Activated naive CD4-positive, alpha-beta T cell (primary cell): ENCODE results near the gene ULK4.
"Not testable (repeated sequence)": the region's sequence is repeated elsewhere in the genome, so short reads cannot be mapped to it uniquely, and the experiment has no call there.

ENCODE experiments used
- DNase-seq, 4 experiments: peaks; one replicate each; lab custom pipeline; 2025; lab: John Stamatoyannopoulos, UW

Gene ULK4

GRCh38 chr3:41502481-41502880, 459.4 kb downstream of the ULK4 start:
- DNase-seq, result no peak

DNA sequence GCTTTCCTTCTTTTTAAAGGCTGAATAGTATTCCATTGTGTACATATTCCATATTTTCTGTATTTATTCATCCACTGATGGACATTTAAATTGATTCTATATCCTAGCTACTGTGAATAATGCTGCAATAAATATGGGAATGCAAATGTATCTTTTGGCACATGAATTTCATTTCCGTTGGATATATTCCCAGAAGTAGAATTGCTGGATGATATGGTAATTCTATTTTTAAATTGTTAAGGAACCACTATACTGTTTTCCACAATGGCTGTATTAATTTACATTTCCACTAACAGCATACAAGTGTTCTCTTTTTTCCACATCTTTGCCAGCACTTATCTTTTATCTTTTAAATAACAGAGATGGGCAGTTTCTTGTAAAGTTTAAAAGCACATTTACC, 459.9 kb downstream of the ULK4 start:
- no peak for DNase-seq

- no peak for DNase-seq
Measured at GRCh38 chr3:41498847-41499246, 463.1 kb downstream of the ULK4 start.

GRCh38 chr3:41490360-41490759, 471.5 kb downstream of the ULK4 start:
- DNase-seq, result no peak

DNA sequence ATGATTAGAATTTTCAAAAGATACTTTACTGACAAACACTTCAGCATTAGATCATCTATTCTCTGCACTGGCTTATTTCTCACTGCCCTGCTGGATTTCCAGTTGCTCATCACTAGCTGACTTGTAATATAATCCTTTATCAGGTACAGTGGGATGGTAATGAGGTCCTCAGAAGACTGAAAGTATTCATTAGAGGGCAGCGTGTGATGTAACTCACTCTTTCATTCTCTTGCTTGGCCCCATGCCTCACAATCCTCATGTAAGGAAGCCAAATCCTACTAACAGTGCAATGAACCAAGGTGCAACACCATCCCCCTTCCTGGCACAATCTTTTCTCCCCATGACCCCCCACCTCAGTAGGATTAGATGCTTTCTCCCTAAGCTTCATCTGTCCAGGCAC, 472.7 kb downstream of the ULK4 start:
- no peak for DNase-seq

GRCh38 chr3:41488501-41488900, 473.4 kb downstream of the ULK4 start:
- DNase-seq, result no peak

GRCh38 chr3:41485484-41485883, 476.4 kb downstream of the ULK4 start:
- DNase-seq, result no peak

DNA sequence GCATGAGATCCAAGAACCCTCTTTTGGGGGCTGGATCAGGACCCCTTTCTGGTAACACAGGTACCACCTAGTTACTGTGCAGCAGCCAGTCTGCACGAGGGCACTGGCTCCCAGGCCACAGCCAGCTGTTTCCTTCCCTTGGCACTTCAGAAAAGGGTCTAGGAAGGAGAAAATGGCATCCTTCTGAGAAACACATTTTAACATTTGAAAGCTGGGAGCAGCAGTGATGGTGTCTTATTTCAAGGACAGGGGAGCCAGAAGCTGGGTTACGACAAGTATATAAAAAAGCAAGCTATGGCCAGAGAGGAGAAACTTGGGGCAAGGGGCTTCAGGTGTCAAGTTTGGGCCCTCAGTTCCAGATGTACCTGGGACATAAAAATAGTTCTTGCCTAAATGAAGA, 479.8 kb downstream of the ULK4 start:
- no peak for DNase-seq

GRCh38 chr3:41478278-41478677, 483.6 kb downstream of the ULK4 start:
- no peak for DNase-seq

DNA sequence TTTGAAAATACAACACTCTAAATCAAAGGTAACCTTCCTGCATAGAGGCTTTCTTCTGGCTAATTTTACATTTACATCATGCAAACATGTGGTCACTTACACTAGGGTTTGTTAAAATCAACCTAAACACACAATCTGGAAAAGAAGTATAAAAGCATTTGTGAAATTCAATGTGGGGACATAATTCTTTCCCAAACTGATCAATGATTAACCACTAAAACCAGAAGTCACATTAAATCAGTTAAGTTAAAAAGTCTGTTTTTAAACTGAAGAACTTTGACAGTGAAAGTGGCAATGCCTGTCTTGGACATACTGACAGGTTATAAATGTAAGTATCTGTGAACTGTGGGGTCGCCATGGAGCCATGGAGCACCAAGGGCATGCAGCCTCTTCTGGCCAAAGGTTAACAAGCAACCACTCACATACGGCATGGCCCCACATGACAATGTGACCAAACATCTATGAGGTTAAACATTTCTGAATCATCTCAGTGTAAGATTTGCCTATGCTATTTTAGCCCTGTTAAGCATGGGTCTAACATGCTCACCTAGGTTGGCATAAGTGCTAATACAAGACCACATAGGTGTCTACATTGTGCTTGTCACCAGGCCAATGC, 484.4 kb downstream of the ULK4 start:
- no peak for DNase-seq

GRCh38 chr3:41469083-41469482, 492.8 kb downstream of the ULK4 start:
- DNase-seq, result no peak

GRCh38 chr3:41467481-41467880, 494.4 kb downstream of the ULK4 start:
- DNase-seq, result no peak

DNA sequence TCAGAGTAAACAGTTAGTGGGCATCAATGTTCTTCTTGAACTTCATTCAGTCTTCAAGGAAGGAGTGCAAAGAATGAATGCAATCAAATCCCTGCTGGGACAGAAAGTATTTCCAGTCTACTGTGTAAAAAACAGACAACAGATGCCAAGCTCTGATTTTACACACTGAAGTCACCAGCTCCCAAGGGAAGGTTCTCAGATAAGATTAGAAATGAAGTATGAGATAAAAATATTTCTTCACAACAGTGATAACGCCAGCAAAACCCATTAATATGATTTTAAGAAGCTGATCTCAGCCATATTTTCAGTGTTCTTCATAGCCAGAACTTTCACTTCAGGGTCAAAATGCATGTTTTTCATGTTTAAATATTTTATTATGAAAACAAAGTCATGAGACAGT, 497.0 kb downstream of the ULK4 start:
- DNase-seq, result no peak

- no peak for DNase-seq
Measured at GRCh38 chr3:41464401-41464800, 497.5 kb downstream of the ULK4 start.

GRCh38 chr3:41462103-41462691, 499.7 kb downstream of the ULK4 start:
- no peak for DNase-seq

- DNase-seq, result no peak
Measured at GRCh38 chr3:41460736-41461135, 501.2 kb downstream of the ULK4 start.

DNA sequence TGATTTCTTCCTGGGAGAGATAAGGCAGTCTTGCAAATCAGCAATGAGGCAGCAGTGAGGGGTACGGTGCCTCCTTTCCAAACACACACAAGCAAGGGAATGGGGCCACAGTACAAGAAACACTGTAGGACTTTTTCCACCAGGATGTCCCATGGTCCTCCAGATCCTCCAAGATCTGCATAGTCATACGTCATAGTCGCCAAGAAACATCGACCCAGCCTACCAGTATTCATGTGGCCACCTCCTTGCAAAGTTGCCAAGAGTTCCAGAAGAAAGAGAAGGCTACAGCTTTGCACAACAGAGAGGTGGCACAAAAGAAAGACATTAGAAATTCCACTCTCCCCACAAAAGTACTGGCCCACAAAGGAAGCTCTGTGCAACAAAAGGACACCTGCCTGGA, 504.7 kb downstream of the ULK4 start:
- no peak for DNase-seq

GRCh38 chr3:41456162-41456561, 505.7 kb downstream of the ULK4 start:
- DNase-seq, result no peak

DNA sequence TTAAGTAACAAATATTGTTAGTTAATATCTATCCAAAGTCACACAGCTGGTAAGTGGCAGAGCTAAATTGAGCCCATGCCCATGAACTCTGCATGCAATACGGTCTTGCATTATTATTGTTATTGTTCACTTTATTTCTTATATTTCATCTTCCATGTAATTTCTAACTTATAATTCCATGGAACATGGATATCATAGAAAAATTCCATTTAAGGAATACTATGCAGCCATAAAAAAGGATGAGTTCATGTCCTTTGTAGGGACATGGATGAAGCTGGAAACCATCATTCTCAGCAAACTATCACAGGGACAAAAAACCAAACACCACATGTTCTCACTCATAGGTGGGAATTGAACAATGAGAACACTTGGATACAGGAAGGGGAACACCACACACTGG, 508.3 kb downstream of the ULK4 start:
- DNase-seq, result not testable (repeated sequence)

DNA sequence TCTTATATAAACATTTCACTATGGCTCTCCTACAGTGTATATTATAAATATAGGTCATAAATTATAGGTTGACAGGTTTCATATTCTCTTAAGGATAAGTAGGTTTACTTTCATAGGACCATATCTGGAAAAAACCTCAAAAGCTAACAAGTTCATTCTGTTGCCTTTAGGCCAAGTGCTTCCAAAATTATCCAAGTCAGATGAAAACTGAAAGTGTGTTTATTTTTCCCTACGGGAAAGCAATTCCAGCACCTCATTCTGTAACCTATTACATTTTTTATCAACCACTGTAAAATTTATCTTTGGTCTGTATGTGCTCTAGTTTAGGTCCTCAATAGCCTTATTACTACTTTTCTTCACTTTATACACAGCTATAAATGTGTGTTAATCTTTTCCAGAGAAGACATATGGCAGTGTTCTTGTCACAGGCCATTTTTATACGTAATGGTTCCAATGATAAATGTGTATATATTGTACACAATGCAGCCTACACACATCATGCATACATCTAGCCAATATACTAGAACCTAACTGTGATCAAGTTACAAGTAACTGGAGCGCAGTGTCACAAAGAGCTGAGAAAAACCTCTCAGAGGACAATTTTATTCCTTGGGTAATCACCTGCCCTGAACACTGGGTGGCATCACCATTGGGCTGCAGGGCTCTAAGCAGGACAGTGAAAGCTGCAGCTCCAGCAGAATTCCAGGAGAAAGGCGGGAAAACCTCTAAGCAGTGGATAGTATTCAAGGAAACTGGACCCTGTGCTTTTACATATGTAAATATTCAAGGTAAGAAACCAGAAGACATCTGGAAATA, 511.3 kb downstream of the ULK4 start:
- DNase-seq, result no peak

DNA sequence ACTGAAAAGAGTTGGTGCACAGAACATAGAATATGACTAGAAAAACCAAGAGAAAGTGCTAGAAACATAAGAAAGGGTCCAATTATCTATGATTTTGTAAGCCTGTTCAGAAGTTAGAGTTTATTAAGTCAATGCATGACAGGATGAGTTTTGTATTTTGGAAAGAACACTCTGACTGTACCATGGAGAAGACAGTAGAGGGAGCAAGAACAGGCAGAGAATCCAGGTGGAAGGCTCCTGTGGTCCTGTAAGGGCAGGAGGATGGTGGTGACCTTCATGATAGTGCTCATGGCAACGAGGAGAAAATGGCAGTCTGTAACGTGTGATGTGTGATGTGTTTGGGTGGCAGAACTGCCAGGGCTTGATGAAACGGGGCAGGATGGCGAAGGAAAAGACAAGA, 513.5 kb downstream of the ULK4 start:
- DNase-seq, result no peak

DNA sequence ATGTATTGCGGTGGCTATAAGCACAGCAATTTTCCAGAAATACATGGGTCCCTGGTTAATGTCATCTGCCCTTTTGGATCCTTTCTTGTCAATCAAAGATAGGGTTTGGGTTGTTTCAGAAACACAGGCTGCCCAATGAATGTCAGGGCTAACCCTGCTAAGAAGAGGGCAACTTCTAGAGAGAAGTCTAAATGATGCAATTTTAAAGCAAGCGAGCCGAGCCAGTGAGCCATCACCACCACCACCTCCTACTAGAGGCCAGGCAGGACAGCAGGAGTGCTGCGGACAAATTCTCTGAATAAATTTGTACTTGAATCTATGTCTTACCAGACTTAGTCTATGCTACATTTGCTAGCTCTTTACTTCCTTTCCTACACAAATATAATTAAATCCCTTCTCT, 514.2 kb downstream of the ULK4 start:
- DNase-seq, result no peak

DNA sequence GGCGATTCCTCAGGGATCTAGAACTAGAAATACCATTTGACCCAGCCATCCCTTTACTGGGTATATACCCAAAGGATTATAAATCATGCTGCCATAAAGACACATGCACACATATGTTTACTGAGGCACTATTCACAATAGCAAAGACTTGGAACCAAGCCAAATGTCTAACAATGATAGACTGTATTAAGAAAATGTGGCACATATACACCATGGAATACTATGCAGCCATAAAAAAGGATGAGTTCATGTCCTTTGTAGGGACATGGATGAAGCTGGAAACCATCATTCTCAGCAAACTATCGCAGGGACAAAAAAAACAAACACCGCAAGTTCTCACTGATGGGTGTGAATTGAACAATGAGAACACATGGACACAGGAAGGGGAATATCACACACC, 515.6 kb downstream of the ULK4 start:
- not testable (repeated sequence) for DNase-seq
